Stimulated activated CD8-positive, alpha-beta memory T cell treated with anti-CD3 and anti-CD28 coated beads, Interleukin-4, amount 100 ng/mL, for 48 hours (primary cell): ENCODE data around the gene HMBS.
"Not testable (repeated sequence)": the region's sequence is repeated elsewhere in the genome, so short reads cannot be mapped to it uniquely, and the experiment has no call there.

Experiments used
- DNase-seq: peaks from one replicate; pipeline ENCODE4 v3.0.0-alpha.2; 2020

The HMBS gene

DNA sequence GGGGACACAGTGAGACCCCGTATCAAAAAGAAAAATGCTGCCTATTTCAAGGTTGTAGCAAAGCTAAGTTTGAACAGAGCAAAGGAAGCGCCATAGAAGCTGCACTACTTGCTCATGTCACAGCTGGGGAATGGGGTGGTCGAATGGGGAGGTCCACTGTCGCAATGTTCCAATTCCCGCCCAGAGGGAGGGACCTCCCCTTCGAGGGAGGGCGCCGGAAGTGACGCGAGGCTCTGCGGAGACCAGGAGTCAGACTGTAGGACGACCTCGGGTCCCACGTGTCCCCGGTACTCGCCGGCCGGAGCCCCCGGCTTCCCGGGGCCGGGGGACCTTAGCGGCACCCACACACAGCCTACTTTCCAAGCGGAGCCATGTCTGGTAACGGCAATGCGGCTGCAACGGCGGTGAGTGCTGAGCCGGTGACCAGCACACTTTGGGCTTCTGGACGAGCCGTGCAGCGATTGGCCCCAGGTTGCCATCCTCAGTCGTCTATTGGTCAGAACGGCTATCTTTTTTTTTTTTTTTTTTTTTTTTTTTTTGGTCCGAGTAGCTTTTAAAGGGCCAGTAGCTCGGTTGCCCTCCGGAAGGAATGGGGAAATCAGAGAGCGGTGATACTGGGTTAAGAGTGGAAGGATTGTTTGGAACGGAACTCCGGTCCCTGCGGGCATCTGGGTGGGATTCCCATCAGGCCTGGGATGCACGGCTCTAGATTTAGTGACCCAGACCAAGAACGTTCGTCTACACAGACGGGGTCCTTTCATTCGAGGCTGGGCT is at the start of gene HMBS:
Gene HMBS, plus strand, starts transcription at position 219 of the 774 bp plus-strand sequence. Its CDS starts 153 bp downstream, at position 372.
- DNase-seq, result peak; percentile 94

DNA sequence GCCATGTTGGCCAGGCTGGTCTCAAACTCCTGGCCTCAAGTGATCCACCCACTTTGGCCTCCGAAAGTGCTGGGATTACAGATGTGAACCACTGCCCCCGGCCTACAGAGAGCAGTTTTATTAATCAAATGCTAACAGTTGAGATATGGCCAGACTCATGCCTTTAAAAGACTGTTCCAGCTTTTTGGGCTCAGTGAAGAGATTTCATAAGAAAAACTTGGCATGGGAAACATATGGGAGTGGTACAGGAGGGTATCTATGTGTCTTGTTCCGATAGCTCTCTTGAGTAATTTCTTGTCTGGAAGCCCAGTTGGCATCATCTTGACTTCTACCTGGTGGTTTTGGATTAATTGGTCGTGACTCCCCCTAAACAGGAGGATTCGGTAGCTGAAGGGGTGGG is 45.8 kb upstream of the HMBS start:
- no peak for DNase-seq

DNA sequence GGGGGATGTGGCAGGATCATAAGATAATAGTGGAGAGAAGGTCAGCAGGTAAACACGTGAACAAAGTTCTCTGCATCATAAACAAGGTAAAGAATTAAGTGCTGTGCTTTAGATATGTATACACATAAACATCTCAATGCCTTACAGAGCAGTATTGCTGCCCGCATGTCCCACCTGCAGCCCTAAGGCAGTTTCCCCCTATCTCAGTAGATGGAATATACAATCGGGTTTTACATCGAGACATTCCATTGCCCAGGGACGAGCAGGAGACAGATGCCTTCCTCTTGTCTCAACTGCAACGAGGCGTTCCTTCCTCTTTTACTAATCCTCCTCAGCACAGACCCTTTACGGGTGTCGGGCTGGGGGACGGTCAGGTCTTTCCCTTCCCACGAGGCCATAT is 45.2 kb upstream of the HMBS start:
- DNase-seq, result not testable (repeated sequence)

- DNase-seq, result no peak
These were observed 42.7 kb upstream of the HMBS start for GRCh38 chr11:119041821-119042514.

DNA sequence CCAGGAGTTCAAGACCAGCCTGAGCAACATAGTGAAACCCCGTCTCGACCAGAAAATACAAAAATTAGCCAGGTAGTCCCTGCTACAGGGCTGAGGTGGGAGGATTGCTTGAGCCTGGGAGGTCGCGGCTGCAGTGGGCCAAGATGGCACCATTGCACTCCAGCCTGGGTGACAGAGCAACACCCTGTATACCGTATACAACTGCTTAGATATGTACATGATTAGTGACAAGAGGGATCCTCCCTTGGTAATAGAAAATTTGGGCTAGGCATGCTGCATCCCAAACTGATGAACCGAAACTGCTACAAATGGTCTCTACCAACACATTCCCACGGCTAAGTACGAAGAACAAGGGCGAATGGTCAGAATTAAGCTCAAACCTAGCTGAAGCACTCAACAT is 41.8 kb upstream of the HMBS start:
- DNase-seq, result no peak

DNA sequence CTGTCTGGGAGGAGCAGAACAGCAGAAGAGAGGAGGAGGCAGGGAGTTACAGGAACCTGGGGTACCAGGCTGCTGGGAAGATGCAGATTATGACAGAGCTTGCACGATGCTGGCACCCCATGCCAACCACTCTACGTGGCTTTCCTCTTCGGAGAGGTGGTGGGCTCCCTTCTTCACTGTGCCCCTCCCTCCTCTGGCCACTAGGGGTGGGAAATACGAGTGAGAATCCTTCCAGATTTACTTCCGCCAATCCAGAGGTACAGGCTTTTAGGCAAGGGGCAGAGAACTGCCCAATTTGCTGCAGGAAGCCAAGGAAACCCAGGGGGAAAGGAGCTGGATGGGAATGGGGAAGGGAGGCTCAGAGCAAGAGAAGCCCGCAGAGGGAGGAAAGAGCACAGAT is 40.0 kb upstream of the HMBS start:
- DNase-seq, result no peak

- DNase-seq, result no peak
These were observed 38.2 kb upstream of the HMBS start for GRCh38 chr11:119046489-119046888.

GRCh38 chr11:119047205-119047604 is 37.5 kb upstream of the HMBS start:
- peak; percentile 37 for DNase-seq

DNA sequence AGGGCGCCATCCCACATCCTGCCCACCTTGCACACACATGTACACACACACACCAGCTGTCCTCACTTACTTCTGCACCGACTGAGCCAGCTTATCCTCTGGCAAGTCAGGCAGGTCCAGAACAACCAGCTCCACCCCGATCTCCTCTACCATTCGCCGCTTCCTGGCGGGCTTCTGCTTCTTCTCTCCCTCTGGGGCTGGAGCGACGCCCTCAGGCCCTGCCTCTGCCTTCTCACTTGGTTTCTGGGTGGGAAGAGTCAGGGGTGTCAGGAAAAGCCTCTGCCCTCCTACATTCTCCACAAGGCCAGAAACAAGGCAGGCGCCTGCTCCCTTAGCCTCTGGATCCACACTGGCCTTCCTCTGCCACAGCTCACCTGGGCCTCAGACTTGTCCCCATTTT is 36.0 kb upstream of the HMBS start:
- DNase-seq, result no peak

GRCh38 chr11:119049081-119049480 is 35.6 kb upstream of the HMBS start:
- no peak for DNase-seq

DNA sequence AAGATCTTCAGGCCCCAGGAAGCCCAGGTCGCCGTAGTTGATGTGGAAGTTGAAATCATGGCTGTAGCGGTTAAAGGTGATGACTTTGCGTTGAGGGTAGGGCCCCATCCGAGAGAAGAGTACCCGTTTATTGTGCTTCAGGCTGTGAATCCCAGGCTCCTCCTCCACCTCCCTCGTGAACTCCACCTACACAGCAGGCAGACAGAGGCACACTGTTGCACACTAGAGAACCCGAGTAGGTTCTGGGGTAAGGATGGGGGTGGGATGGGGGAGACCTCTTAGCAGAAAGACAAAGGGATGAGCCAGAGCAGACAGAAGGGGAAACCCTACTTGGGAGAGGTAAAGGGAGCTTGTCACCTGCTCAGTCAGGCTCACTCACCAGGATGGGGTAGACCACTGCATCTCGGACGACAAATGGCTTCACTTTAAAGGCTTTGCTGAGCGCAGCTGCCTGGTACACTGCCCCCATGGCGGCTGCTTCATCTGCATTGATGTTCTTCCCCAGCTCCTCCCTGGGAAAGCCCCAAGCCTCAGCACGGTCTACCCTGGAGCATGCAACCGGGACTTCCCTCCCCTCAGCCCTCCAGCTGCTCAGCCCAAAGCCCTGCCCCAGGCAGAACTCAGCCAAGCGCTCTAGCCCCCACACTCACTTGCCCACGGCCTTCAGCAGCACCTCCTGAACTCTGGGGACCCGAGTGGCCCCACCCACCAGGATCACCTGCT is 33.1 kb upstream of the HMBS start:
- DNase-seq, result no peak

DNA sequence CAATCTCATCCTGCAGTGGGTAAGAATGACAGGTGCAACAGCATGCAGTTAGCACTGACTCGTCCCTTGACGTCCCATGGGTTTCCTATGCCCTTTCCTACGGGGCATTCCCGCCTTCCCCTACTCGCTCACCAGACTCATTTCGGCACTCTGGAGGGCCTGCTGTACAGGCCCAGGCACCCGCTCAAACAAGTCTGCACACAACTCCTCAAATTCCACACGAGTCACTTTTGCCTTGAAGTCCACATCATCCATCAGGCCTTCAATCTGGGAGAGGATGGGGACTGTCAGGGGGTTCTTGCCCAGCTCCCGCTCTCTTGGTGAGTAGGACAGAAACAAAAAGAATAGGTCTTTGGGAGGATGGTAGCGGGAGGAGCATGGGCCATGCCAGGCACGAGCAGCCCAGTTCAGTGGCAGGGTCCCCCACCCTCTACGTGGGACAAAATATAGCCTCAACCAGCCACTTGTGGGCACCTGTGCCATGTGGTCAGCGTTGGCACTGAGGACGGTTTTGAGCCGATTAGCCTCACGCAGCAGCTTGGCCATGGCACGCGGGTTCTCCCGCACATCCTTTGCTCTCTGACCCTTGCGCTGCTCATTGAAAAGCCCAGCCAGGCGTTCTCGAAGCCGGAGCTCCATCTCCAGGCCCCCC is 32.4 kb upstream of the HMBS start:
- no peak for DNase-seq

DNA sequence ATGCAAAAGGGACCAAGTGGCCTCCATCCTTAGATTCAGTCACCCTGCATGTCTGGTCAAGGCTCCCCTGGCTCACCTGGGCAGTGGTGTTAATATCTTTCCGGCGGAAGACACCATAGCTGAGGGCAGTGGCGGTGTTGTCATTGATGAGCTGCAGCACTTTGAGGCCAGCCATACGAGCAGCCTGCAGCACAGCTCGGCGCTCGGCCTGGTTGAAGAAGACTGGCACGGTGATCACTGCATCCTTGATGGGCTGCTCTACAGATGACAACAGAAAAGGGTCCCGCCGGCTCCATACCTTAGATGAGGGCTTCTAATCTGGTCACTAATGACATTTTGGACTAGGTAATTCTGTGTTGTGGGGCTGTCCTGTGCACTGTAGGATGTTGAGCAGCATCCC is 30.3 kb upstream of the HMBS start:
- no peak for DNase-seq

GRCh38 chr11:119055901-119056300 is 28.8 kb upstream of the HMBS start:
- peak; percentile 45 for DNase-seq

GRCh38 chr11:119056421-119056999 is 28.2 kb upstream of the HMBS start:
- DNase-seq, result peak; percentile 55

- DNase-seq, result peak; percentile 99
These were observed 27.5 kb upstream of the HMBS start, which contains the start of gene HYOU1 for GRCh38 chr11:119057000-119057769. Gene HYOU1, minus strand, starts transcription at chr11:119057205. Its CDS starts 1,045 bp downstream, at chr11:119056160.

DNA sequence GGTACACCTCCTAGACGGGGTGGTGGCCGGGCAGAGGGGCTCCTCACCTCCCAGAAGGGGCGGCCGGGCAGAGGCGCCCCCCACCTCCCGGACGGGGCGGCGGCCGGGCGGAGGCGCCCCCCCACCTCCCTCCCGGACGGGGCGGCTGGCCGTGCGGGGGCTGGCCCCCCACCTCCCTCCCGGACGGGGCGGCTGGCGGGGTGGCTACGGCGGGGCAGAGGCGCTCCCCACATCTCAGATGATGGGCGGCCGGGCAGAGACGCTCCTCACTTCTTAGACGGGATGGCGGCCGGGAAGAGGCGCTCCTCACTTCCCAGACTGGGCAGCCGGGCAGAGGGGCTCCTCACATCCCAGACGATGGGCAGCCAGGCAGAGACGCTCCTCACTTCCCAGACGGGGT is 25.6 kb upstream of the HMBS start:
- not testable (repeated sequence) for DNase-seq

GRCh38 chr11:119061256-119061655 is 23.4 kb upstream of the HMBS start:
- DNase-seq, result no peak

GRCh38 chr11:119062779-119063178 is 21.9 kb upstream of the HMBS start:
- no peak for DNase-seq

- peak; percentile 42 for DNase-seq
These were observed 19.3 kb upstream of the HMBS start for GRCh38 chr11:119065369-119065768.

- peak; percentile 99 for DNase-seq
These were observed 17.1 kb upstream of the HMBS start, which contains the start of gene VPS11 for GRCh38 chr11:119067371-119068222. Gene VPS11, plus strand, starts transcription at chr11:119067818. Its CDS starts 6 bp downstream, at chr11:119067824.
